Panc1 (cell line): ENCODE data around the gene FNIP2.
"Not testable (repeated sequence)": the region's sequence is repeated elsewhere in the genome, so short reads cannot be mapped to it uniquely, and the experiment has no call there.

Experiments
- TF ChIP-seq, protein P1 (sequence below): fragments of 450-650 bp; IDR thresholded peaks from 2 replicates; pipeline ENCODE4 v1.5.1; 2017; ENCODE audit warnings: mild to moderate bottlenecking
- TF ChIP-seq, protein P2 (sequence below), 2 experiments: IDR thresholded peaks; 2 replicates each; pipeline ENCODE4 v1.6.1; 2011 to 2012; ENCODE audit warnings: low read depth in 2 of 2, control low read depth in 1 of 2, low read length in 1 of 2, mild to moderate bottlenecking in 1 of 2, moderate library complexity in 1 of 2; ENCODE audit not compliant: insufficient read depth in 1 of 2

GRCh38 chr4:158755819-158756218, 13.0 kb upstream of the FNIP2 start:
- TF ChIP-seq, protein P1, sequence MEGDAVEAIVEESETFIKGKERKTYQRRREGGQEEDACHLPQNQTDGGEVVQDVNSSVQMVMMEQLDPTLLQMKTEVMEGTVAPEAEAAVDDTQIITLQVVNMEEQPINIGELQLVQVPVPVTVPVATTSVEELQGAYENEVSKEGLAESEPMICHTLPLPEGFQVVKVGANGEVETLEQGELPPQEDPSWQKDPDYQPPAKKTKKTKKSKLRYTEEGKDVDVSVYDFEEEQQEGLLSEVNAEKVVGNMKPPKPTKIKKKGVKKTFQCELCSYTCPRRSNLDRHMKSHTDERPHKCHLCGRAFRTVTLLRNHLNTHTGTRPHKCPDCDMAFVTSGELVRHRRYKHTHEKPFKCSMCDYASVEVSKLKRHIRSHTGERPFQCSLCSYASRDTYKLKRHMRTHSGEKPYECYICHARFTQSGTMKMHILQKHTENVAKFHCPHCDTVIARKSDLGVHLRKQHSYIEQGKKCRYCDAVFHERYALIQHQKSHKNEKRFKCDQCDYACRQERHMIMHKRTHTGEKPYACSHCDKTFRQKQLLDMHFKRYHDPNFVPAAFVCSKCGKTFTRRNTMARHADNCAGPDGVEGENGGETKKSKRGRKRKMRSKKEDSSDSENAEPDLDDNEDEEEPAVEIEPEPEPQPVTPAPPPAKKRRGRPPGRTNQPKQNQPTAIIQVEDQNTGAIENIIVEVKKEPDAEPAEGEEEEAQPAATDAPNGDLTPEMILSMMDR = not testable (repeated sequence)
- TF ChIP-seq, protein P2, sequence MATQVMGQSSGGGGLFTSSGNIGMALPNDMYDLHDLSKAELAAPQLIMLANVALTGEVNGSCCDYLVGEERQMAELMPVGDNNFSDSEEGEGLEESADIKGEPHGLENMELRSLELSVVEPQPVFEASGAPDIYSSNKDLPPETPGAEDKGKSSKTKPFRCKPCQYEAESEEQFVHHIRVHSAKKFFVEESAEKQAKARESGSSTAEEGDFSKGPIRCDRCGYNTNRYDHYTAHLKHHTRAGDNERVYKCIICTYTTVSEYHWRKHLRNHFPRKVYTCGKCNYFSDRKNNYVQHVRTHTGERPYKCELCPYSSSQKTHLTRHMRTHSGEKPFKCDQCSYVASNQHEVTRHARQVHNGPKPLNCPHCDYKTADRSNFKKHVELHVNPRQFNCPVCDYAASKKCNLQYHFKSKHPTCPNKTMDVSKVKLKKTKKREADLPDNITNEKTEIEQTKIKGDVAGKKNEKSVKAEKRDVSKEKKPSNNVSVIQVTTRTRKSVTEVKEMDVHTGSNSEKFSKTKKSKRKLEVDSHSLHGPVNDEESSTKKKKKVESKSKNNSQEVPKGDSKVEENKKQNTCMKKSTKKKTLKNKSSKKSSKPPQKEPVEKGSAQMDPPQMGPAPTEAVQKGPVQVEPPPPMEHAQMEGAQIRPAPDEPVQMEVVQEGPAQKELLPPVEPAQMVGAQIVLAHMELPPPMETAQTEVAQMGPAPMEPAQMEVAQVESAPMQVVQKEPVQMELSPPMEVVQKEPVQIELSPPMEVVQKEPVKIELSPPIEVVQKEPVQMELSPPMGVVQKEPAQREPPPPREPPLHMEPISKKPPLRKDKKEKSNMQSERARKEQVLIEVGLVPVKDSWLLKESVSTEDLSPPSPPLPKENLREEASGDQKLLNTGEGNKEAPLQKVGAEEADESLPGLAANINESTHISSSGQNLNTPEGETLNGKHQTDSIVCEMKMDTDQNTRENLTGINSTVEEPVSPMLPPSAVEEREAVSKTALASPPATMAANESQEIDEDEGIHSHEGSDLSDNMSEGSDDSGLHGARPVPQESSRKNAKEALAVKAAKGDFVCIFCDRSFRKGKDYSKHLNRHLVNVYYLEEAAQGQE (IDR thresholded peaks at IDR 0.05; ENCODE audit: insufficient read depth in 1 of 2, low read depth in 2 of 2, low read length in 1 of 2) = not testable (repeated sequence)
